A673 (cell line): ENCODE results near the gene NAT9. TPM values are rescaled to one million over a fixed set of nuclear protein-coding genes. Genes with fewer than 3 reads are reported as not detected.

ENCODE experiments used
- BruUV-seq: library from RNA; stranded (reverse); fragments of 400-500 nt; replicated peaks from 2 replicates; lab custom pipeline; 2021; lab: Mats Ljungman, UMichigan
- CTCF ChIA-PET: fragments of 300-600 bp; sonication (Branson Sonifier 250); formaldehyde crosslinking; loops from one replicate; lab custom pipeline; 2022; ENCODE audit warnings: antibody characterized with exemption; lab: Charles Lee
- POLR2A ChIA-PET: fragments of 300-600 bp; sonication (Branson Sonifier 250); formaldehyde crosslinking; loops from one replicate; lab custom pipeline; 2022; ENCODE audit warnings: antibody characterized with exemption; ENCODE audit not compliant: low non-redundant PET; lab: Charles Lee
- DNase-seq: peaks from one replicate; pipeline ENCODE4 v3.0.0-alpha.2; 2015; ENCODE audit warnings: low spot score
- H3K27ac ChIP-seq: fragments of 200-600 bp; sonication (generic); 2 replicates; pipeline ENCODE4 v1.5.1; 2016; ENCODE audit warnings: mixed run types, low read depth, mild to moderate bottlenecking, mixed read lengths, antibody characterized with exemption, low read length; ENCODE audit not compliant: poor library complexity, severe bottlenecking
- H3K27me3 ChIP-seq: fragments of 200-600 bp; sonication (generic); replicated peaks from 2 replicates; pipeline ENCODE4 v1.6.1; 2017; ENCODE audit warnings: mixed run types, low read depth, mild to moderate bottlenecking, mixed read lengths, antibody characterized with exemption, low read length; ENCODE audit not compliant: insufficient read depth, poor library complexity
- H3K36me3 ChIP-seq: fragments of 200-600 bp; sonication (generic); 2 replicates; pipeline ENCODE4 v1.6.1; 2016; ENCODE audit warnings: mixed run types, mild to moderate bottlenecking, mixed read lengths, antibody characterized with exemption, low read length; ENCODE audit not compliant: insufficient read depth, poor library complexity, severe bottlenecking
- H3K4me1 ChIP-seq: fragments of 200-600 bp; sonication (generic); 2 replicates; pipeline ENCODE4 v1.6.1; 2017; ENCODE audit warnings: mixed run types, mild to moderate bottlenecking, mixed read lengths, antibody characterized with exemption, low read length; ENCODE audit not compliant: insufficient read depth, poor library complexity, severe bottlenecking
- H3K4me3 ChIP-seq: fragments of 200-600 bp; sonication (generic); 2 replicates; pipeline ENCODE4 v1.5.1; 2016; ENCODE audit warnings: low read depth, mixed run types, mild to moderate bottlenecking, mixed read lengths, low read length; ENCODE audit not compliant: poor library complexity, severe bottlenecking
- H3K9me3 ChIP-seq: fragments of 200-600 bp; sonication (generic); 2 replicates; pipeline ENCODE4 v1.6.1; 2016; ENCODE audit warnings: mixed run types, low read depth, mild to moderate bottlenecking, mixed read lengths, antibody characterized with exemption, low read length; ENCODE audit not compliant: poor library complexity, severe bottlenecking
- CTCF ChIP-seq: fragments of 300-800, 200-600 bp; sonication (generic); conservative IDR thresholded peaks from 2 replicates; pipeline ENCODE4 v1.5.1; 2017; ENCODE audit warnings: low read depth, mild to moderate bottlenecking, antibody characterized with exemption, low read length, moderate library complexity, mixed read lengths
- EZH2 ChIP-seq: fragments of 200-600 bp; sonication (generic); IDR thresholded peaks from 2 replicates; pipeline ENCODE4 v1.6.1; 2017; ENCODE audit warnings: borderline replicate concordance, low read depth, mild to moderate bottlenecking, mixed read lengths, antibody characterized with exemption, low read length; ENCODE audit not compliant: poor library complexity, severe bottlenecking
- intact Hi-C: fragments of 100-400 bp; cut with micrococcal nuclease; formaldehyde crosslinking; loops from one replicate; pipeline ENCODE4 v1.10.0; 2022; ENCODE audit not compliant: unreplicated experiment
- total RNA-seq: library from RNA; stranded (reverse); gene quantifications from 2 replicates; pipeline ENCODE4 v1.2.3, GENCODE V29; 2021

Gene NAT9
- total RNA-seq, 1 experiment from 2014 or later: 60.6 TPM

DNA sequence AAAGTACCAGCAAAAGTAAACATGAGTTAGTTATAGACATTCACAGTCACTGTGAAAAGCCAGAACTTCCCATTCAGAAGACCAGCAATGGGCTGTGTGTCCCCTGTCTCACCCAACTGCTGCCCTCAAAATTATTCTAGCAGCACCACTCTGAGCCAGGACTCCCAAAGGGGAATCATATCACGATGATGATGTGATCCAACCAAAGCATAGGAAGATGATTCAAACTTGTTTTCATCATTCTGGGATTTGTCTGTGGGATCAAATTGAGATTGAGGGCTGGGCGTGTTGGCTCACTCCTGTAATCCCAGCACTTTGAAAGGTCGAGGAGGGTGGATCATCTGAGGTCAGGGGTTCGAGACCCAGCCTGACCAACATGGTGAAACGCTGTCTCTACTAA is 6.4 kb upstream of the NAT9 start:
- no TSS peak for BruUV-seq
- H3K4me1 ChIP-seq: no peaks in the 10 kb centered on the region
- no peak for DNase-seq
- POLR2A ChIA-PET: interaction anchor here (0.8 kb wide), 1 partner anchor 71 kb away, joined by 3 read pairs; no protein-coding TSS in a partner anchor
- H3K4me3 ChIP-seq: no peak overlapping the region
- intact Hi-C loops: no loop called here
- no peak overlapping the region for H3K27ac ChIP-seq
- no peaks in the 10 kb centered on the region for H3K27me3 ChIP-seq
- H3K36me3 ChIP-seq: peaks cover 3% of the 10 kb centered on the region
- no peaks in the 10 kb centered on the region for H3K9me3 ChIP-seq
- CTCF ChIA-PET: interaction anchor here (0.6 to 0.9 kb wide), 2 partner anchors 9 to 88 kb away, joined by 3 to 4 read pairs; no protein-coding TSS in a partner anchor
- no peak for TF ChIP-seq CTCF
- TF ChIP-seq EZH2: no peak

GRCh38 chr17:74780443-74781238 is 4.5 kb upstream of the NAT9 start:
- no TSS peak for BruUV-seq

GRCh38 chr17:74779948-74780400 is 3.8 kb upstream of the NAT9 start:
- ChIA-PET POLR2A (no interaction called here), CTCF (interaction anchor here (1.0 kb wide), 1 partner anchor 35 kb away, joined by 3 read pairs; no protein-coding TSS in a partner anchor)
- Histone ChIP-seq H3K27me3 (no peaks in the 10 kb centered on the region), H3K36me3 (no peaks in the 10 kb centered on the region), H3K9me3 (no peaks in the 10 kb centered on the region), H3K4me3 (no peak overlapping the region), H3K27ac (no peak overlapping the region), H3K4me1 (no peaks in the 10 kb centered on the region)
- intact Hi-C loops: loop anchor here (5.0 kb wide), 1 partner anchor 38 kb away; no protein-coding TSS in a partner anchor
- DNase-seq: no peak
- no TSS peak for BruUV-seq
- TF ChIP-seq CTCF: no peak
- no peak for TF ChIP-seq EZH2

More at GRCh38 chr17:74780443-74781238, 4.5 kb upstream of the NAT9 start:
- H3K4me3 ChIP-seq: no peak overlapping the region
- intact Hi-C loops: no loop called here
- POLR2A ChIA-PET: no interaction called here
- no peaks in the 10 kb centered on the region for H3K4me1 ChIP-seq
- no peak overlapping the region for H3K27ac ChIP-seq
- no peaks in the 10 kb centered on the region for H3K9me3 ChIP-seq
- peaks cover 3% of the 10 kb centered on the region for H3K36me3 ChIP-seq
- peak; percentile 55 for DNase-seq
- no peaks in the 10 kb centered on the region for H3K27me3 ChIP-seq
- CTCF ChIA-PET: interaction anchor here (0.6 kb wide), 1 partner anchor 172 kb away, joined by 8 read pairs; no protein-coding TSS in a partner anchor
- TF ChIP-seq EZH2: no peak
- TF ChIP-seq CTCF: peak; percentile 60
